Measurements from ENCODE around the gene NIT1. TPM values are rescaled to one million over a fixed set of nuclear protein-coding genes. Genes with fewer than 3 reads are reported as not detected.

Gene NIT1
- total RNA-seq, 3 donors from 2014 or later = 36.3 to 44.5 (median 37.0) TPM

- H3K9me3 ChIP-seq = no peaks in the 10 kb centered on the region
- peak overlapping the region; percentile 45 to 63 for H3K27ac ChIP-seq
- no peak for TF ChIP-seq POLR2AphosphoS5 (IDR thresholded peaks at IDR 0.05)
- no peak for TF ChIP-seq POLR2A (IDR thresholded peaks at IDR 0.05)
- TF ChIP-seq, protein P1, sequence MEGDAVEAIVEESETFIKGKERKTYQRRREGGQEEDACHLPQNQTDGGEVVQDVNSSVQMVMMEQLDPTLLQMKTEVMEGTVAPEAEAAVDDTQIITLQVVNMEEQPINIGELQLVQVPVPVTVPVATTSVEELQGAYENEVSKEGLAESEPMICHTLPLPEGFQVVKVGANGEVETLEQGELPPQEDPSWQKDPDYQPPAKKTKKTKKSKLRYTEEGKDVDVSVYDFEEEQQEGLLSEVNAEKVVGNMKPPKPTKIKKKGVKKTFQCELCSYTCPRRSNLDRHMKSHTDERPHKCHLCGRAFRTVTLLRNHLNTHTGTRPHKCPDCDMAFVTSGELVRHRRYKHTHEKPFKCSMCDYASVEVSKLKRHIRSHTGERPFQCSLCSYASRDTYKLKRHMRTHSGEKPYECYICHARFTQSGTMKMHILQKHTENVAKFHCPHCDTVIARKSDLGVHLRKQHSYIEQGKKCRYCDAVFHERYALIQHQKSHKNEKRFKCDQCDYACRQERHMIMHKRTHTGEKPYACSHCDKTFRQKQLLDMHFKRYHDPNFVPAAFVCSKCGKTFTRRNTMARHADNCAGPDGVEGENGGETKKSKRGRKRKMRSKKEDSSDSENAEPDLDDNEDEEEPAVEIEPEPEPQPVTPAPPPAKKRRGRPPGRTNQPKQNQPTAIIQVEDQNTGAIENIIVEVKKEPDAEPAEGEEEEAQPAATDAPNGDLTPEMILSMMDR (IDR thresholded peaks at IDR 0.05) = no peak
- peak in 1 of 2 donors; percentile 78 for DNase-seq (ENCODE audit: low spot score in 2 of 2)
- no peaks in the 10 kb centered on the region for H3K36me3 ChIP-seq
- no peaks in the 10 kb centered on the region for H3K27me3 ChIP-seq
- no peak overlapping the region for H3K4me3 ChIP-seq
- no peaks in the 10 kb centered on the region for H3K4me1 ChIP-seq
- intact Hi-C loops (cut with DNase I; ENCODE audit: low total_unique reads) = no loop called here
Measured at GRCh38 chr1:161074676-161075368, 43.1 kb upstream of the NIT1 start.

DNA sequence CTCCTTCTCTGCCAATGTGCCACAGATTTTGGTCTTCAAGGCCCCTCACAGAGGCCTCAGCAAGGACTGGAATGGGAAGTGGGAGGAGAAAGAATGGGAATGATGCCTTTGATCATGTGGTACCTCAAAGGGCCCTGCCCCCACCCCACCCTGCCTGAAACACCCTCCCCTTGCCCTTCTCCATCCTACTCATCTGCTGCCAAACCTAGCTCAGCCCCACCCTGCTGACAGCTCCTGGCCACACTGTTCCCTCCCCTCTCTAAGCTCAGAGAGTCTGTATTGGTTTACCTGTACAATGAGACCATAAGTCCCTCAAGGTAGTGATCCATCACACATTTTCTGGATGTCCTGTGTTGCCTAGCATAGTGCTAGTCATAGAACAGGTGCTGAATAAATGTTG is 41.5 kb upstream of the NIT1 start:
- Histone ChIP-seq H3K36me3 (no peaks in the 10 kb centered on the region), H3K9me3 (no peaks in the 10 kb centered on the region), H3K4me3 (no peak overlapping the region), H3K27ac (no peak overlapping the region), H3K27me3 (no peaks in the 10 kb centered on the region), H3K4me1 (no peaks in the 10 kb centered on the region)
- TF ChIP-seq, protein P1 (IDR thresholded peaks at IDR 0.05) = no peak
- TF ChIP-seq POLR2AphosphoS5 (IDR thresholded peaks at IDR 0.05) (no peak), POLR2A (IDR thresholded peaks at IDR 0.05) (no peak)
- intact Hi-C loops (cut with DNase I; ENCODE audit: low total_unique reads) = no loop called here
- DNase-seq (ENCODE audit: low spot score in 2 of 2) = no peak

GRCh38 chr1:161077426-161077825 is 40.5 kb upstream of the NIT1 start:
- no peak for DNase-seq (ENCODE audit: low spot score in 2 of 2)
- no peak overlapping the region for H3K4me3 ChIP-seq
- peaks cover 0 to 9% of the 10 kb centered on the region in 2 donors for H3K4me1 ChIP-seq
- H3K9me3 ChIP-seq = no peaks in the 10 kb centered on the region
- H3K36me3 ChIP-seq = no peaks in the 10 kb centered on the region
- no peaks in the 10 kb centered on the region for H3K27me3 ChIP-seq
- intact Hi-C loops (cut with DNase I; ENCODE audit: low total_unique reads) = no loop called here
- H3K27ac ChIP-seq = no peak overlapping the region
- no peak for TF ChIP-seq POLR2AphosphoS5 (IDR thresholded peaks at IDR 0.05)
- TF ChIP-seq, protein P1 (IDR thresholded peaks at IDR 0.05) = no peak
- TF ChIP-seq POLR2A (IDR thresholded peaks at IDR 0.05) = no peak

- no peak for DNase-seq (ENCODE audit: low spot score in 2 of 2)
Measured at GRCh38 chr1:161079436-161080110, 38.3 kb upstream of the NIT1 start.

DNA sequence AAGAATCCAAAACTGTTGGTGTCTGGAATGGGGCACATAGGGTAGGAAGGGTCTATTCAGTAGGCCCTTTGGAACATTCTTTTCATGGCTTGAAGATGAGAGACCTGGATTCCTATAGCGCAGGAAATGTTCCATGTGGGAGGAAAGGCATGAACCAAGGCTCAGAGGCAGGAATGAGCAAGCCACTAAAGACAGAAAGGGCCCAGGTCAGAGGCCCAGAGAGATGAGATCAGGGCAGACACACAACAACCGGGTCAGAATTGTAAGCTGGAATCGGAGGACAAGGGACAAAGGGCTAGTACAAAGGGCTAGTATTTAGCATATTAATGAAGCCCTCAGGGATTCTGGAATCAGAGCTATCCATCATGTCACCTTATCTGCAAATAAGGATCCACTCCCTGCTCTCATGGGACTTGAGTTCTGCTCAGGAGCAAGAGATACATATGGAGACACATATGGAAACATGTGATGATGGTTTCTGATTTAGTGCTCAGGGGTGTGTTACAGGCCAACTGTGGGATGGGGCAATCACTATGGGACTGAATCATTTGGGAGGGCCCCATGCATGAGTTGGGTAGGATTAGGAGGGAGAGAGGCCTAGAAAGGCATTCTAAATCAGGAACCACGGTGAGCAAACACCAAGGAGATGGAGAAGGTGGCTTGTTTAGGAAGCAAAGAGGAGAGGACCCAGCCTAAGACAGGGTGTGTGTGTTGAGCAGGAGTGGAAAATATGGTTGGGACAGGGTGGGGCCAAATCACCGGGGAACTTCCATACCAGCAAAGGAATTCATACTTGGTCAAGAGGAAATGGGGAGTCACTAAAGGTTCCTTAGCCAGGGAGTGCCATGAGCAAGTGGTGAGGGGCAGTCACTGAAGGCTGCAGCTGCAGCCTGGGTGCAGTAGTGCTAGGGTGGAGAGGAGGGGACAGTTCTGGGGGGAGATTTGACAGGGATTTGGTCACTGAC is 37.2 kb upstream of the NIT1 start:
- intact Hi-C loops (cut with DNase I; ENCODE audit: low total_unique reads) = no loop called here
- Histone ChIP-seq H3K36me3 (no peaks in the 10 kb centered on the region), H3K4me1 (peaks cover 0 to 15% of the 10 kb centered on the region in 2 donors), H3K9me3 (no peaks in the 10 kb centered on the region), H3K27ac (peak overlapping the region; percentile 92 to 98), H3K27me3 (no peaks in the 10 kb centered on the region), H3K4me3 (no peak overlapping the region)
- TF ChIP-seq, protein P1 (IDR thresholded peaks at IDR 0.05) = no peak
- TF ChIP-seq POLR2AphosphoS5 (IDR thresholded peaks at IDR 0.05) (no peak), POLR2A (IDR thresholded peaks at IDR 0.05) (no peak)
- no peak for DNase-seq (ENCODE audit: low spot score in 2 of 2)

More at GRCh38 chr1:161079436-161080110, 38.3 kb upstream of the NIT1 start:
- TF ChIP-seq POLR2AphosphoS5 (IDR thresholded peaks at IDR 0.05) = no peak
- TF ChIP-seq POLR2A (IDR thresholded peaks at IDR 0.05) = no peak
- Histone ChIP-seq H3K4me3 (no peak overlapping the region), H3K4me1 (peaks cover 0 to 15% of the 10 kb centered on the region in 2 donors), H3K9me3 (no peaks in the 10 kb centered on the region), H3K36me3 (no peaks in the 10 kb centered on the region), H3K27ac (peak overlapping the region; percentile 92 to 98), H3K27me3 (no peaks in the 10 kb centered on the region)
- intact Hi-C loops (cut with DNase I; ENCODE audit: low total_unique reads) = no loop called here

Data from breast epithelium (tissue), 4 donors.